HUES48 (cell line): ENCODE data around the gene EIF5.
A peak's percentile ranks its signal among the peaks of the same experiment; 100 is the strongest.

ENCODE experiments used
- H3K27ac ChIP-seq: one replicate; pipeline ENCODE4 v1.7.0; 2013; ENCODE audit warnings: low read depth, low read length, inconsistent platforms
- H3K27me3 ChIP-seq: 2 replicates; pipeline ENCODE4 v1.6.1; 2013; ENCODE audit warnings: mild to moderate bottlenecking, low read length; ENCODE audit not compliant: control insufficient read depth, insufficient read depth
- H3K36me3 ChIP-seq: 2 replicates; pipeline ENCODE4 v1.6.1; 2013; ENCODE audit warnings: low read length; ENCODE audit not compliant: control insufficient read depth, insufficient read depth
- H3K4me1 ChIP-seq: 2 replicates; pipeline ENCODE4 v1.6.1; 2013; ENCODE audit warnings: mild to moderate bottlenecking, low read length; ENCODE audit not compliant: control insufficient read depth, insufficient read depth
- H3K4me3 ChIP-seq: 2 replicates; pipeline ENCODE4 v1.5.1; 2013; ENCODE audit warnings: mild to moderate bottlenecking, low read depth, low read length
- H3K9ac ChIP-seq: 2 replicates; pipeline ENCODE4 v1.6.1; 2013; ENCODE audit warnings: mild to moderate bottlenecking, low read depth, low read length, moderate library complexity
- H3K9me3 ChIP-seq: 2 replicates; pipeline ENCODE4 v1.6.1; 2013; ENCODE audit warnings: low read length; ENCODE audit not compliant: control insufficient read depth, insufficient read depth

Gene EIF5

GRCh38 chr14:103333754-103334643 is at the start of gene EIF5:
TSS of gene EIF5 (plus strand) at chr14:103334237. CDS start at chr14:103335861, 1,624 bp downstream.
- Histone ChIP-seq H3K4me1 (peaks cover 17% of the 10 kb centered on the region), H3K27ac (peak within 1 kb of the TSS; percentile 95), H3K9me3 (no peaks in the 10 kb centered on the region), H3K27me3 (no peaks in the 10 kb centered on the region), H3K4me3 (peak within 1 kb of the TSS; percentile 85), H3K9ac (peak within 1 kb of the TSS; percentile 99), H3K36me3 (peaks cover 39% of the 10 kb centered on the region)

GRCh38 chr14:103284574-103285467 is 49.2 kb upstream of the EIF5 start:
- Histone ChIP-seq H3K4me1 (peaks cover 28% of the 10 kb centered on the region), H3K9me3 (no peaks in the 10 kb centered on the region), H3K27ac (peak overlapping the region; percentile 77), H3K9ac (no peak overlapping the region; the same call in 1 of the 2 replicates), H3K36me3 (no peaks in the 10 kb centered on the region), H3K4me3 (0 out of 2 replicates have a peak overlapping the region, but pooled peaks have one; percentile 12), H3K27me3 (peaks cover 2% of the 10 kb centered on the region)

GRCh38 chr14:103286460-103286859 is 47.6 kb upstream of the EIF5 start:
- H3K27ac ChIP-seq: no peak overlapping the region
- no peaks in the 10 kb centered on the region for H3K9me3 ChIP-seq
- no peak overlapping the region for H3K9ac ChIP-seq
- no peak overlapping the region for H3K4me3 ChIP-seq
- no peaks in the 10 kb centered on the region for H3K36me3 ChIP-seq
- no peaks in the 10 kb centered on the region for H3K27me3 ChIP-seq
- H3K4me1 ChIP-seq: peaks cover 21% of the 10 kb centered on the region

GRCh38 chr14:103286968-103287850 is 46.8 kb upstream of the EIF5 start:
- Histone ChIP-seq H3K27ac (no peak overlapping the region), H3K9me3 (no peaks in the 10 kb centered on the region), H3K9ac (no peak overlapping the region), H3K4me3 (no peak overlapping the region), H3K4me1 (peaks cover 21% of the 10 kb centered on the region), H3K36me3 (no peaks in the 10 kb centered on the region), H3K27me3 (no peaks in the 10 kb centered on the region)

- Histone ChIP-seq H3K36me3 (no peaks in the 10 kb centered on the region), H3K27me3 (no peaks in the 10 kb centered on the region), H3K4me3 (no peak overlapping the region), H3K27ac (no peak overlapping the region), H3K9me3 (no peaks in the 10 kb centered on the region), H3K9ac (no peak overlapping the region), H3K4me1 (peaks cover 21% of the 10 kb centered on the region)
These were observed 45.8 kb upstream of the EIF5 start for GRCh38 chr14:103288076-103288766.

- H3K9ac ChIP-seq: no peak overlapping the region
- no peak overlapping the region for H3K27ac ChIP-seq
- no peaks in the 10 kb centered on the region for H3K9me3 ChIP-seq
- no peak overlapping the region for H3K4me3 ChIP-seq
- H3K27me3 ChIP-seq: no peaks in the 10 kb centered on the region
- 0 out of 2 replicates have a peak, but pooled peaks cover 3% of the 10 kb centered on the region for H3K4me1 ChIP-seq
- H3K36me3 ChIP-seq: no peaks in the 10 kb centered on the region
These were observed 44.0 kb upstream of the EIF5 start for GRCh38 chr14:103290056-103290455.

GRCh38 chr14:103290494-103290893 is 43.5 kb upstream of the EIF5 start:
- Histone ChIP-seq H3K9ac (no peak overlapping the region), H3K36me3 (no peaks in the 10 kb centered on the region), H3K4me3 (no peak overlapping the region), H3K9me3 (no peaks in the 10 kb centered on the region), H3K27ac (no peak overlapping the region), H3K4me1 (no peaks in the 10 kb centered on the region), H3K27me3 (no peaks in the 10 kb centered on the region)

- Histone ChIP-seq H3K36me3 (no peaks in the 10 kb centered on the region), H3K4me1 (no peaks in the 10 kb centered on the region), H3K4me3 (no peak overlapping the region), H3K9ac (no peak overlapping the region), H3K27ac (no peak overlapping the region), H3K9me3 (no peaks in the 10 kb centered on the region), H3K27me3 (no peaks in the 10 kb centered on the region)
These were observed 43.1 kb upstream of the EIF5 start for GRCh38 chr14:103290961-103291360.

- Histone ChIP-seq H3K9me3 (no peaks in the 10 kb centered on the region), H3K4me3 (no peak overlapping the region), H3K4me1 (no peaks in the 10 kb centered on the region), H3K27ac (no peak overlapping the region), H3K36me3 (no peaks in the 10 kb centered on the region), H3K27me3 (no peaks in the 10 kb centered on the region), H3K9ac (no peak overlapping the region)
These were observed 41.3 kb upstream of the EIF5 start for GRCh38 chr14:103292426-103293374.
